Natural killer cell treated with Interleukin-12 subunit alpha and Interleukin-12 subunit beta and Interleukin-15 and Interleukin-18, amount 100 ng/mL, for 72 hours (primary cell): Measurements from ENCODE around the gene TNFRSF12A. TPM values are rescaled to one million over a fixed set of nuclear protein-coding genes. Genes with fewer than 3 reads are reported as not detected.

Experiments
- ATAC-seq, 2 donors: fragments of 150-1000 bp; cut with Tn5 transposase in 1 of 2; sonication (Bioruptor Pico), chemical (Tn5 transposase) in 1 of 2; 2 replicates each; pipeline ENCODE4 v1.10.0; 2021
- DNase-seq: peaks from one replicate; pipeline ENCODE4 v3.0.0; 2022; ENCODE audit warnings: low spot score
- H3K27ac Mint-ChIP-seq, 2 donors: 1 replicate in 1 of 2; 2 replicates in 1 of 2; pipeline ENCODE4 v1.8.0; 2022; ENCODE audit warnings: mixed read lengths in 2 of 2, mild to moderate bottlenecking in 1 of 2, moderate library complexity in 1 of 2
- H3K27me3 Mint-ChIP-seq, 2 donors: 1 replicate in 1 of 2; 2 replicates in 1 of 2; pipeline ENCODE4 v1.8.0; 2022; ENCODE audit warnings: mixed read lengths in 2 of 2
- H3K36me3 Mint-ChIP-seq: one replicate; pipeline ENCODE4 v1.8.0; 2022; ENCODE audit warnings: mixed read lengths
- H3K4me1 Mint-ChIP-seq, 2 donors: 1 replicate in 1 of 2; 2 replicates in 1 of 2; pipeline ENCODE4 v1.8.0; 2022; ENCODE audit warnings: low read depth in 2 of 2, mixed read lengths in 2 of 2, mild to moderate bottlenecking in 1 of 2
- H3K4me3 Mint-ChIP-seq: one replicate; pipeline ENCODE4 v1.8.0; 2022; ENCODE audit warnings: mixed read lengths
- H3K9me3 Mint-ChIP-seq: 2 replicates; pipeline ENCODE4 v1.8.0; 2022; ENCODE audit warnings: mixed read lengths
- total RNA-seq, 2 donors: library from RNA; stranded (reverse); gene quantifications; one replicate each; pipeline ENCODE4 v1.2.3, GENCODE V29; 2022

TNFRSF12A gene
- 1 to 10 TPM; 6.4 to 6.5 TPM for total RNA-seq

GRCh38 chr16:3020247-3020603, at the start of gene TNFRSF12A:
Gene TNFRSF12A (plus strand): TSS chr16:3020368. CDS start chr16:3020398, 30 bp downstream.
- Mint-ChIP-seq H3K36me3 (no peaks in the 10 kb centered on the region), H3K9me3 (no peaks in the 10 kb centered on the region), H3K4me1 (peaks cover 32% of the 10 kb centered on the region in 2 donors), H3K27me3 (no peaks in the 10 kb centered on the region), H3K4me3 (peak within 1 kb of the TSS; percentile 88), H3K27ac (peak within 1 kb of the TSS; percentile 87 to 90)
- DNase-seq (peak; percentile 87), ATAC-seq (peak; percentile 64 to 74)

GRCh38 chr16:2970563-2970962, 49.6 kb upstream of the TNFRSF12A start:
- DNase-seq = no peak
- peak overlapping the region in 1 of 2 donors; percentile 78 for H3K27ac Mint-ChIP-seq
- H3K4me3 Mint-ChIP-seq = peak overlapping the region; percentile 67
- H3K36me3 Mint-ChIP-seq = no peaks in the 10 kb centered on the region
- no peak for ATAC-seq
- H3K27me3 Mint-ChIP-seq = peaks cover 5% of the 10 kb centered on the region in 2 donors
- no peaks in the 10 kb centered on the region for H3K9me3 Mint-ChIP-seq
- peaks cover 14 to 26% of the 10 kb centered on the region in 2 donors for H3K4me1 Mint-ChIP-seq

GRCh38 chr16:2971134-2971984, 48.8 kb upstream of the TNFRSF12A start:
- ATAC-seq = no peak
- no peaks in the 10 kb centered on the region for H3K9me3 Mint-ChIP-seq
- no peak for DNase-seq

GRCh38 chr16:2971985-2972784, 48.0 kb upstream of the TNFRSF12A start:
- Mint-ChIP-seq H3K4me3 (peak overlapping the region; percentile 65), H3K27me3 (peaks cover 5% of the 10 kb centered on the region in 2 donors)
- ATAC-seq = no peak

More at GRCh38 chr16:2971134-2971984, 48.8 kb upstream of the TNFRSF12A start:
- Mint-ChIP-seq H3K27ac (peak overlapping the region; percentile 53 to 78), H3K4me3 (peak overlapping the region; percentile 67), H3K4me1 (peaks cover 14 to 26% of the 10 kb centered on the region in 2 donors), H3K36me3 (no peaks in the 10 kb centered on the region), H3K27me3 (peaks cover 5% of the 10 kb centered on the region in 2 donors)

GRCh38 chr16:2973093-2973492, 47.1 kb upstream of the TNFRSF12A start:
- no peak for ATAC-seq
- no peaks in the 10 kb centered on the region for H3K36me3 Mint-ChIP-seq
- no peak overlapping the region for H3K4me3 Mint-ChIP-seq
- peaks cover 14 to 23% of the 10 kb centered on the region in 2 donors for H3K4me1 Mint-ChIP-seq
- DNase-seq = no peak
- peaks cover 3% of the 10 kb centered on the region in 2 donors for H3K27me3 Mint-ChIP-seq
- H3K27ac Mint-ChIP-seq = no peak overlapping the region
- no peaks in the 10 kb centered on the region for H3K9me3 Mint-ChIP-seq

More at GRCh38 chr16:2971985-2972784, 48.0 kb upstream of the TNFRSF12A start:
- no peak for DNase-seq
- Mint-ChIP-seq H3K27ac (peak overlapping the region; percentile 53 to 60), H3K4me1 (peaks cover 14 to 26% of the 10 kb centered on the region in 2 donors), H3K9me3 (no peaks in the 10 kb centered on the region), H3K36me3 (no peaks in the 10 kb centered on the region)

GRCh38 chr16:2973605-2974318, 46.4 kb upstream of the TNFRSF12A start:
- DNase-seq (no peak), ATAC-seq (no peak)
- Mint-ChIP-seq H3K4me3 (no peak overlapping the region), H3K27ac (no peak overlapping the region), H3K9me3 (no peaks in the 10 kb centered on the region), H3K27me3 (no peaks in the 10 kb centered on the region), H3K36me3 (no peaks in the 10 kb centered on the region), H3K4me1 (peaks cover 8 to 17% of the 10 kb centered on the region in 2 donors)

- no peaks in the 10 kb centered on the region for H3K36me3 Mint-ChIP-seq
- H3K27ac Mint-ChIP-seq = no peak overlapping the region
- no peaks in the 10 kb centered on the region for H3K9me3 Mint-ChIP-seq
Observed at GRCh38 chr16:2974319-2975056, 45.7 kb upstream of the TNFRSF12A start.

GRCh38 chr16:2975161-2975795, 44.9 kb upstream of the TNFRSF12A start:
- DNase-seq (no peak), ATAC-seq (no peak)
- no peak overlapping the region for H3K27ac Mint-ChIP-seq
- no peaks in the 10 kb centered on the region for H3K27me3 Mint-ChIP-seq
- peaks cover 8 to 17% of the 10 kb centered on the region in 2 donors for H3K4me1 Mint-ChIP-seq
- no peaks in the 10 kb centered on the region for H3K36me3 Mint-ChIP-seq
- H3K9me3 Mint-ChIP-seq = no peaks in the 10 kb centered on the region
- no peak overlapping the region for H3K4me3 Mint-ChIP-seq

More at GRCh38 chr16:2974319-2975056, 45.7 kb upstream of the TNFRSF12A start:
- H3K27me3 Mint-ChIP-seq = no peaks in the 10 kb centered on the region
- H3K4me1 Mint-ChIP-seq = peaks cover 8 to 17% of the 10 kb centered on the region in 2 donors
- ATAC-seq (no peak), DNase-seq (no peak)
- no peak overlapping the region for H3K4me3 Mint-ChIP-seq

- no peak overlapping the region for H3K27ac Mint-ChIP-seq
- no peak overlapping the region for H3K4me3 Mint-ChIP-seq
- H3K36me3 Mint-ChIP-seq = no peaks in the 10 kb centered on the region
- no peaks in the 10 kb centered on the region for H3K9me3 Mint-ChIP-seq
- H3K27me3 Mint-ChIP-seq = no peaks in the 10 kb centered on the region
- DNase-seq (no peak), ATAC-seq (no peak)
- H3K4me1 Mint-ChIP-seq = peaks cover 6 to 13% of the 10 kb centered on the region in 2 donors
Observed at GRCh38 chr16:2976201-2976600, 44.0 kb upstream of the TNFRSF12A start.

- DNase-seq (no peak), ATAC-seq (no peak)
- no peak overlapping the region for H3K4me3 Mint-ChIP-seq
- no peak overlapping the region for H3K27ac Mint-ChIP-seq
- H3K27me3 Mint-ChIP-seq = no peaks in the 10 kb centered on the region
- no peaks in the 10 kb centered on the region for H3K9me3 Mint-ChIP-seq
- H3K36me3 Mint-ChIP-seq = no peaks in the 10 kb centered on the region
- H3K4me1 Mint-ChIP-seq = peaks cover 8 to 16% of the 10 kb centered on the region in 2 donors
Observed at GRCh38 chr16:2976673-2977072, 43.5 kb upstream of the TNFRSF12A start.

GRCh38 chr16:2977440-2977839, 42.7 kb upstream of the TNFRSF12A start:
- Mint-ChIP-seq H3K4me1 (peaks cover 6 to 15% of the 10 kb centered on the region in 2 donors), H3K4me3 (no peak overlapping the region), H3K27me3 (no peaks in the 10 kb centered on the region), H3K9me3 (no peaks in the 10 kb centered on the region), H3K36me3 (no peaks in the 10 kb centered on the region), H3K27ac (no peak overlapping the region)
- ATAC-seq = no peak
- DNase-seq = no peak

- Mint-ChIP-seq H3K27me3 (no peaks in the 10 kb centered on the region), H3K36me3 (no peaks in the 10 kb centered on the region), H3K9me3 (no peaks in the 10 kb centered on the region), H3K4me1 (peaks cover 10 to 19% of the 10 kb centered on the region in 2 donors), H3K4me3 (peak overlapping the region; percentile 69), H3K27ac (peak overlapping the region in 1 of 2 donors; percentile 49)
- DNase-seq = no peak
- ATAC-seq = peak in 1 of 2 donors; percentile 14
Observed at GRCh38 chr16:2979669-2980226, 40.4 kb upstream of the TNFRSF12A start.
